H9 (cell line): ENCODE results near the gene FAM43B. TPM values are rescaled to one million over a fixed set of nuclear protein-coding genes. Genes with fewer than 3 reads are reported as not detected.

Experiments used
- DNase-seq: peaks from one replicate; pipeline ENCODE4 v3.0.0-alpha.2; 2017
- H2AFZ ChIP-seq: one replicate; pipeline ENCODE4 v1.6.1; 2013; ENCODE audit warnings: mild to moderate bottlenecking, low read length, control low read depth, moderate library complexity
- H2AK5ac ChIP-seq: 2 replicates; pipeline ENCODE4 v1.6.1; 2013; ENCODE audit warnings: low read length, control low read depth, mixed read lengths; ENCODE audit not compliant: insufficient read length
- H2BK120ac ChIP-seq: one replicate; pipeline ENCODE4 v1.6.1; 2013; ENCODE audit warnings: low read depth, mild to moderate bottlenecking, low read length, control low read depth, inconsistent platforms; ENCODE audit not compliant: poor library complexity, severe bottlenecking
- H2BK12ac ChIP-seq: 2 replicates; pipeline ENCODE4 v1.6.1; 2013; ENCODE audit warnings: low read length, control low read depth, mixed read lengths, low read depth; ENCODE audit not compliant: insufficient read length
- H2BK15ac ChIP-seq: 2 replicates; pipeline ENCODE4 v1.6.1; 2013; ENCODE audit warnings: low read depth, low read length, control low read depth
- H2BK20ac ChIP-seq: one replicate; pipeline ENCODE4 v1.6.1; 2013; ENCODE audit warnings: low read depth, mild to moderate bottlenecking, low read length, control low read depth, inconsistent platforms; ENCODE audit not compliant: poor library complexity, severe bottlenecking
- H2BK5ac ChIP-seq: 2 replicates; pipeline ENCODE4 v1.6.1; 2013; ENCODE audit warnings: low read length, control low read depth, mixed read lengths; ENCODE audit not compliant: insufficient read length
- H3K14ac ChIP-seq: 2 replicates; pipeline ENCODE4 v1.6.1; 2013; ENCODE audit warnings: low read length, control low read depth; ENCODE audit not compliant: insufficient read depth
- H3K18ac ChIP-seq: 2 replicates; pipeline ENCODE4 v1.6.1; 2013; ENCODE audit warnings: low read depth, mild to moderate bottlenecking, mixed read lengths, low read length, control low read depth; ENCODE audit not compliant: insufficient read length
- H3K23ac ChIP-seq: 2 replicates; pipeline ENCODE4 v1.6.1; 2013; ENCODE audit warnings: low read length, control low read depth, mixed read lengths, low read depth; ENCODE audit not compliant: insufficient read length
- H3K23me2 ChIP-seq: 2 replicates; pipeline ENCODE4 v1.6.1; 2013; ENCODE audit warnings: low read depth, mild to moderate bottlenecking, mixed read lengths, low read length, control low read depth; ENCODE audit not compliant: insufficient read length, poor library complexity, severe bottlenecking
- H3K27ac ChIP-seq: 2 replicates; pipeline ENCODE4 v1.5.1; 2013; ENCODE audit warnings: low read length, control low read depth, mixed read lengths, low read depth; ENCODE audit not compliant: insufficient read length
- H3K27me3 ChIP-seq: 2 replicates; pipeline ENCODE4 v1.6.1; 2013; ENCODE audit warnings: low read length, control low read depth, inconsistent platforms; ENCODE audit not compliant: insufficient read depth
- H3K4ac ChIP-seq: 2 replicates; pipeline ENCODE4 v1.6.1; 2013; ENCODE audit warnings: low read depth, mild to moderate bottlenecking, control low read depth, inconsistent platforms, low read length, moderate library complexity
- H3K4me1 ChIP-seq: 2 replicates; pipeline ENCODE4 v1.6.1; 2013; ENCODE audit warnings: low read length, control low read depth, inconsistent platforms; ENCODE audit not compliant: insufficient read depth
- H3K4me2 ChIP-seq: 2 replicates; pipeline ENCODE4 v1.6.1; 2013; ENCODE audit warnings: low read length, control low read depth, mixed read lengths; ENCODE audit not compliant: insufficient read length, insufficient read depth
- H3K56ac ChIP-seq: 2 replicates; pipeline ENCODE4 v1.6.1; 2013; ENCODE audit warnings: low read depth, mild to moderate bottlenecking, mixed read lengths, low read length, control low read depth; ENCODE audit not compliant: insufficient read length
- H3K79me1 ChIP-seq: 2 replicates; pipeline ENCODE4 v1.6.1; 2013; ENCODE audit warnings: low read depth, mild to moderate bottlenecking, moderate library complexity, low read length, control low read depth, inconsistent platforms; ENCODE audit not compliant: insufficient read depth, poor library complexity, severe bottlenecking
- H3K79me2 ChIP-seq: 2 replicates; pipeline ENCODE4 v1.6.1; 2013; ENCODE audit warnings: low read length, control low read depth, inconsistent platforms; ENCODE audit not compliant: insufficient read depth
- H3K9ac ChIP-seq: 2 replicates; pipeline ENCODE4 v1.6.1; 2013; ENCODE audit warnings: low read length, control low read depth, mixed read lengths; ENCODE audit not compliant: insufficient read length; ENCODE audit errors: extremely low read depth
- H3K9me3 ChIP-seq: one replicate; pipeline ENCODE4 v1.6.1; 2013; ENCODE audit warnings: low read depth, low read length, inconsistent platforms; ENCODE audit not compliant: control insufficient read depth
- H3T11ph ChIP-seq: one replicate; pipeline ENCODE4 v1.6.1; 2013; ENCODE audit warnings: mild to moderate bottlenecking, low read length, control low read depth, inconsistent platforms
- H4K20me1 ChIP-seq: one replicate; pipeline ENCODE4 v1.6.1; 2013; ENCODE audit not compliant: control insufficient read depth, insufficient read length, insufficient read depth
- H4K5ac ChIP-seq: 2 replicates; pipeline ENCODE4 v1.6.1; 2013; ENCODE audit warnings: low read depth, mild to moderate bottlenecking, mixed read lengths, low read length, control low read depth; ENCODE audit not compliant: insufficient read length
- H4K8ac ChIP-seq: replicated peaks from 2 replicates; pipeline ENCODE4 v1.6.1; 2013; ENCODE audit warnings: low read length, control low read depth, mixed read lengths, low read depth; ENCODE audit not compliant: insufficient read length
- H4K91ac ChIP-seq: 2 replicates; pipeline ENCODE4 v1.6.1; 2013; ENCODE audit warnings: low read depth, mild to moderate bottlenecking, moderate library complexity, mixed read lengths, low read length, control low read depth; ENCODE audit not compliant: insufficient read length
- H3K27ac Mint-ChIP-seq, 3 experiments: 2 replicates in 2 of 3; 3 replicates in 1 of 3; pipeline ENCODE4 v1.8.0; 2020 to 2021; ENCODE audit warnings: mixed read lengths in 3 of 3, mild to moderate bottlenecking in 1 of 3, moderate library complexity in 1 of 3
- H3K27me3 Mint-ChIP-seq: 2 replicates; pipeline ENCODE4 v1.8.0; 2021; ENCODE audit warnings: low read depth, mild to moderate bottlenecking, moderate library complexity, mixed read lengths
- H3K36me3 Mint-ChIP-seq, 3 experiments: 2 replicates in 2 of 3; 3 replicates in 1 of 3; pipeline ENCODE4 v1.8.0; 2020 to 2021; ENCODE audit warnings: low read depth in 3 of 3, mixed read lengths in 3 of 3; ENCODE audit not compliant: insufficient read depth in 1 of 3
- H3K4me1 Mint-ChIP-seq, 2 experiments: 2 replicates each; pipeline ENCODE4 v1.8.0; 2020; ENCODE audit warnings: mixed read lengths in 2 of 2
- H3K4me3 Mint-ChIP-seq, 2 experiments: 2 replicates in 1 of 2; 3 replicates in 1 of 2; pipeline ENCODE4 v1.8.0; 2020 to 2021; ENCODE audit warnings: mild to moderate bottlenecking in 2 of 2, mixed read lengths in 2 of 2, moderate library complexity in 1 of 2
- H3K9me3 Mint-ChIP-seq, 2 experiments: 2 replicates in 1 of 2; 3 replicates in 1 of 2; pipeline ENCODE4 v1.8.0; 2020; ENCODE audit warnings: mild to moderate bottlenecking in 2 of 2, mixed read lengths in 2 of 2, moderate library complexity in 1 of 2
- WGBS: extraction: QIAGEN DNeasy Blood & Tissue Kit; methylation state at CpG from one replicate; pipeline ENCODE4 v1.1.7; 2013; ENCODE audit warnings: missing lambda C conversion rate, low lambda C conversion rate, mixed read lengths; ENCODE audit not compliant: insufficient read length; ENCODE audit errors: extremely low coverage; 5-methylcytosine and 5-hydroxymethylcytosine counted together
- total RNA-seq: library from RNA; stranded (reverse); gene quantifications from 2 replicates; pipeline ENCODE4 v1.2.1, GENCODE V29; 2021
- TF ChIP-seq, protein P1 (sequence below): fragments of 200-600 bp; sonication (generic); conservative IDR thresholded peaks from 3 replicates; pipeline ENCODE4 v1.8.0; 2021; ENCODE audit warnings: antibody characterized with exemption, mild to moderate bottlenecking

Gene FAM43B
- total RNA-seq, 1 experiment from 2014 or later, result 0.22 TPM

DNA sequence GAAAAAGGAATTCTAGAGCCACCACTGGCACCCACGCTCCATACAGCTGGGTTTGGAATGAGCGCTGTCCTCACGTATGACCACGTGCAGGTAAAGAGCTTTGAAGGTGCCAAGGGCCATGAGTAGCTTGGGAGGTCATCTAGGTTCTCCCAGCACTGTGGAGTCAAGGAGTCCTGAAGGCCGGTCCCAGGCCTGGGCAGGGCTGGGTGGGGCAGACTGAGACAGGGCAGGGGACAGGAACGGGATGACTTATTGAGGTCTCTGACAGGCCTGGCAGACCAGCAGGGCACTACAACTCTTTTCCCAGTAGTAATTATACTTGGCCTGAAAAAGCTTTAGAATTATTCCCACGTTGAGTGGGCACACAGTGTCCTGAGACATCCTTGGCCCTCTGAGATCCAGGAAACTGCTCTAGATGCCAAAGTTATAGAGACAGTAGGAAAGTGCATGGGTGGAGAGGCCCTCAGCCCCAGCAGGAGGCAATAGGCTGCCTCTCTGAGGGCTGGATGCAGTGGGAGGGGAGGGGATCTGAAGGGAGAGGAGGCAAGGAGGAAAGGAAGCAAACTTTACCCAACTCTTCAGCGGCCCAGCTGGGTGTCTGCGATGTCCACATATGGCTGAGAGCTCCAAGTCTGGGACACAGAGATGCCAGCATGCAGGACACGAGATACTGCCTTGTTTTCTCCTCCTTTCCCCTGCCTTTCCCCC lies 34.7 kb downstream of the FAM43B start:
- WGBS, result no CpG with 5 or more reads among the region's 10 CpGs
- Histone ChIP-seq H3K4me2 (no peak overlapping the region), H3K27ac (no peak overlapping the region)

More for the DNA sequence above, 34.7 kb downstream of the FAM43B start:
- no peak overlapping the region for H3K18ac ChIP-seq
- Mint-ChIP-seq H3K27me3 (peaks cover 17% of the 10 kb centered on the region), H3K4me1 (peaks cover 30% of the 10 kb centered on the region in 2 experiments), H3K9me3 (no peaks in the 10 kb centered on the region; a peak in 2 of 5 replicates), H3K4me3 (no peak overlapping the region), H3K36me3 (no peaks in the 10 kb centered on the region), H3K27ac (no peak overlapping the region; a peak in 1 of 7 replicates)
- no peak overlapping the region for H2AFZ ChIP-seq
- no peaks in the 10 kb centered on the region for H3K9me3 ChIP-seq
- H2BK12ac ChIP-seq, result no peak overlapping the region
- TF ChIP-seq, protein P1, sequence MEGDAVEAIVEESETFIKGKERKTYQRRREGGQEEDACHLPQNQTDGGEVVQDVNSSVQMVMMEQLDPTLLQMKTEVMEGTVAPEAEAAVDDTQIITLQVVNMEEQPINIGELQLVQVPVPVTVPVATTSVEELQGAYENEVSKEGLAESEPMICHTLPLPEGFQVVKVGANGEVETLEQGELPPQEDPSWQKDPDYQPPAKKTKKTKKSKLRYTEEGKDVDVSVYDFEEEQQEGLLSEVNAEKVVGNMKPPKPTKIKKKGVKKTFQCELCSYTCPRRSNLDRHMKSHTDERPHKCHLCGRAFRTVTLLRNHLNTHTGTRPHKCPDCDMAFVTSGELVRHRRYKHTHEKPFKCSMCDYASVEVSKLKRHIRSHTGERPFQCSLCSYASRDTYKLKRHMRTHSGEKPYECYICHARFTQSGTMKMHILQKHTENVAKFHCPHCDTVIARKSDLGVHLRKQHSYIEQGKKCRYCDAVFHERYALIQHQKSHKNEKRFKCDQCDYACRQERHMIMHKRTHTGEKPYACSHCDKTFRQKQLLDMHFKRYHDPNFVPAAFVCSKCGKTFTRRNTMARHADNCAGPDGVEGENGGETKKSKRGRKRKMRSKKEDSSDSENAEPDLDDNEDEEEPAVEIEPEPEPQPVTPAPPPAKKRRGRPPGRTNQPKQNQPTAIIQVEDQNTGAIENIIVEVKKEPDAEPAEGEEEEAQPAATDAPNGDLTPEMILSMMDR, result no peak
- H4K91ac ChIP-seq, result no peak overlapping the region
- H2BK5ac ChIP-seq, result no peak overlapping the region
- no peak overlapping the region for H4K5ac ChIP-seq
- H3K79me2 ChIP-seq, result no peaks in the 10 kb centered on the region
- H2BK15ac ChIP-seq, result no peak overlapping the region
- no peaks in the 10 kb centered on the region for H3K4me1 ChIP-seq
- no peaks in the 10 kb centered on the region for H3K23me2 ChIP-seq
- no peak for DNase-seq
- H3K56ac ChIP-seq, result no peak overlapping the region
- H3K23ac ChIP-seq, result no peak overlapping the region
- no peak overlapping the region for H3K4ac ChIP-seq
- peaks cover 2% of the 10 kb centered on the region for H4K20me1 ChIP-seq
- H3K9ac ChIP-seq, result no peak overlapping the region
- H3T11ph ChIP-seq, result no peak overlapping the region
- H2BK120ac ChIP-seq, result no peak overlapping the region
- H3K14ac ChIP-seq, result no peak overlapping the region
- no peak overlapping the region for H2BK20ac ChIP-seq
- no peaks in the 10 kb centered on the region for H3K27me3 ChIP-seq
- no peak overlapping the region for H2AK5ac ChIP-seq
- H3K79me1 ChIP-seq, result no peaks in the 10 kb centered on the region
- no peak overlapping the region for H4K8ac ChIP-seq
